ENCODE data around the gene SLC6A13.
"Not testable (repeated sequence)": the region's sequence is repeated elsewhere in the genome, so short reads cannot be mapped to it uniquely, and the experiment has no call there.

Gene SLC6A13

GRCh38 chr12:197911-198695, 64.5 kb downstream of the SLC6A13 start:
- no peak for DNase-seq

GRCh38 chr12:197347-197746, 65.3 kb downstream of the SLC6A13 start:
- no peak for DNase-seq

- DNase-seq: no peak
These were observed 66.2 kb downstream of the SLC6A13 start for GRCh38 chr12:196436-196835.

- no peak for DNase-seq
These were observed 66.7 kb downstream of the SLC6A13 start for GRCh38 chr12:195951-196350.

GRCh38 chr12:195156-195555, 67.5 kb downstream of the SLC6A13 start:
- peak in 1 of 51 donors; percentile 30 for DNase-seq

- DNase-seq: no peak
These were observed 68.4 kb downstream of the SLC6A13 start for GRCh38 chr12:194276-194675.

GRCh38 chr12:193261-193660, 69.4 kb downstream of the SLC6A13 start:
- DNase-seq: peak in 7 of 51 donors; percentile 18 to 71 (median 43)

- DNase-seq: no peak
These were observed 71.1 kb downstream of the SLC6A13 start for GRCh38 chr12:191541-191940.

- no peak for DNase-seq
These were observed 71.8 kb downstream of the SLC6A13 start for GRCh38 chr12:190881-191280.

GRCh38 chr12:189622-189962, 73.0 kb downstream of the SLC6A13 start:
- DNase-seq: no peak

- DNase-seq: peak in 41 of 51 donors; percentile 14 to 83 (median 50)
These were observed 73.6 kb downstream of the SLC6A13 start for GRCh38 chr12:188910-189621.

GRCh38 chr12:187986-188909, 74.4 kb downstream of the SLC6A13 start:
- DNase-seq: not testable (repeated sequence)

- DNase-seq: no peak
These were observed 76.5 kb downstream of the SLC6A13 start for GRCh38 chr12:186006-186625.

GRCh38 chr12:185576-185955, 77.1 kb downstream of the SLC6A13 start:
- DNase-seq: no peak

- DNase-seq: no peak
These were observed 77.6 kb downstream of the SLC6A13 start for GRCh38 chr12:184811-185575.

- DNase-seq: peak in 1 of 51 donors; percentile 18
These were observed 80.2 kb downstream of the SLC6A13 start for GRCh38 chr12:182381-182892.

GRCh38 chr12:181921-182320, 80.7 kb downstream of the SLC6A13 start:
- no peak for DNase-seq

GRCh38 chr12:180445-180844, 82.2 kb downstream of the SLC6A13 start:
- peak in 25 of 51 donors; percentile 12 to 59 (median 27) for DNase-seq

GRCh38 chr12:179885-180284, 82.8 kb downstream of the SLC6A13 start:
- DNase-seq: no peak

GRCh38 chr12:179131-179884, 83.3 kb downstream of the SLC6A13 start:
- DNase-seq: no peak

Measured in hypothalamus (tissue), 51 donors.